ENCODE results near the gene CPA1. TPM values are rescaled to one million over a fixed set of nuclear protein-coding genes. Genes with fewer than 3 reads are reported as not detected.
A peak's percentile ranks its signal among the peaks of the same experiment; 100 is the strongest.

Gene CPA1
- total RNA-seq, 1 donor from 2014 or later = 0.41 TPM

GRCh38 chr7:130345725-130346124 is 34.6 kb upstream of the CPA1 start:
- DNase-seq (ENCODE audit: extremely low spot score, unreplicated experiment) = no peak
- Mint-ChIP-seq H3K4me1 (ENCODE audit: unreplicated experiment) (peaks cover 34% of the 10 kb centered on the region), H3K27me3 (no peaks in the 10 kb centered on the region), H3K36me3 (no peaks in the 10 kb centered on the region), H3K4me3 (peak overlapping the region; percentile 1), H3K9me3 (no peaks in the 10 kb centered on the region), H3K27ac (peak overlapping the region; percentile 49)
- TF ChIP-seq CTCF (conservative IDR thresholded peaks at IDR 0.05) = no peak

- no peak for TF ChIP-seq CTCF (conservative IDR thresholded peaks at IDR 0.05)
- Mint-ChIP-seq H3K27ac (no peak overlapping the region), H3K27me3 (no peaks in the 10 kb centered on the region), H3K4me3 (no peak overlapping the region), H3K9me3 (no peaks in the 10 kb centered on the region), H3K36me3 (no peaks in the 10 kb centered on the region), H3K4me1 (ENCODE audit: unreplicated experiment) (peaks cover 40% of the 10 kb centered on the region)
- DNase-seq (ENCODE audit: extremely low spot score, unreplicated experiment) = no peak
These were observed 34.0 kb upstream of the CPA1 start for GRCh38 chr7:130346177-130346905.

DNA sequence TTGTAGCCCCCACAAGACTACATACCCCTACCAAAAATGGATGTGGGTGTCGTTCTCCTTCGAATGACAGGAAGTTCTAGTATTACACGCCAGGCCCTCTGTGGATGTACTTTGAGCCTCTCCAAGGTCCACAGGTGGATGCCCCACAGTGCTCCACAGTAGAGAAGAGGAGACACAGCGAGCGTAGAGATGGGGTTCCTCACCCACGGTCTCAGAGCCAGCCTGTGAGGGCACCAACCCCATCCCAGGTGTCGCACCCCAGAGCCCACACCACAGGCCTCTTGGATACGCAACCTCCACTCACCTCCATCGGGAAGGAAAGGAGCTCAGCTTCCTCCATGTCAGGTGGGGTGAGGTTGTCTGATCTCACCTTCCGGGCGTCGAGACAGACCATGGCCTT is 33.4 kb upstream of the CPA1 start:
- H3K4me1 Mint-ChIP-seq (ENCODE audit: unreplicated experiment) = peaks cover 46% of the 10 kb centered on the region

DNA sequence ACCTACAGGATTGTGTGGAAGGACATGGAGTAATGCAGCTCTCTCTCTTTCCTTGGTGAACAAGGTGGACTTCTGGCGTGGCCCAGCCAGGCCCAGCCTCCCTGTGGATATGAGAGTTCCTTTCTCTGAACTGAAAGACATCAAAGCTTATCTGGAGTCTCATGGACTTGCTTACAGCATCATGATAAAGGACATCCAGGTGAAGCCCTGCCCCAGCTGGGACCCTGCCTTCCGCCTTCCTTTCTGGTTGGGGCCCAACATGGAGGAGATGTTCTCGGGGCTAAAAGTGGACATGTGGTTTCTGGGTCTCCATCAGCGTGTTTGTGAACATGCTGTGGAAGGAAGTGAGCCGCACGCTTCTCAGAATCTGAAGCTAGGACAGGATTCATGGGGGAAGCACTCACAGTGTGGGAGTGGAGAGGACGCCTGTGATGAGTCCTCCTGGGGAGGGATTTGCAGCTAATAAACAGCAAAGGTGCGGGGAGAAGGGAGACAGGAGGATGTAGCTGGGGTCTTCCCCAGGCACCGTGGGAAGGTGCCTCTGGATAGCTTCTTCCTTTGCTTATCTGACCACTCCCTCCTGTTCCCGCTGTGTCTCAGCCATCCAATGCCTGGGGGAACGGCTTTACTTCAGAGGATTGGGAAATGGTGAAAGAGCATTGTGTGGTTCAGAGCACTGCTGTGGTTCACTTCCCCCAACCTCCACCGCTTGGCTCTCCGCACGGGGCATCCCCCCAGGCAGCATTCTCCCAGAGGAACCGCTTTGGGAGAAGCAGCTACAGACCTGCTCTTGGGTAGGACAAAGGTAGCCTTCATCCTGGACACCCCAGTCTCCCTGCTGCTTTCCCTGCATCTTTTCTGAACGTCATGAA is 30.1 kb upstream of the CPA1 start:
- Mint-ChIP-seq H3K27ac (peak overlapping the region; percentile 80), H3K36me3 (no peaks in the 10 kb centered on the region), H3K4me1 (ENCODE audit: unreplicated experiment) (peaks cover 61% of the 10 kb centered on the region), H3K4me3 (peak overlapping the region; percentile 57), H3K9me3 (no peaks in the 10 kb centered on the region), H3K27me3 (no peaks in the 10 kb centered on the region)
- no peak for DNase-seq (ENCODE audit: extremely low spot score, unreplicated experiment)
- no peak for TF ChIP-seq CTCF (conservative IDR thresholded peaks at IDR 0.05)

More for the DNA sequence above, 33.4 kb upstream of the CPA1 start:
- Mint-ChIP-seq H3K27me3 (no peaks in the 10 kb centered on the region), H3K9me3 (no peaks in the 10 kb centered on the region), H3K27ac (no peak overlapping the region), H3K4me3 (no peak overlapping the region), H3K36me3 (no peaks in the 10 kb centered on the region)
- DNase-seq (ENCODE audit: extremely low spot score, unreplicated experiment) = no peak
- TF ChIP-seq CTCF (conservative IDR thresholded peaks at IDR 0.05) = no peak

- Mint-ChIP-seq H3K4me3 (peak overlapping the region; percentile 65), H3K4me1 (ENCODE audit: unreplicated experiment) (peaks cover 56% of the 10 kb centered on the region), H3K27ac (peak overlapping the region; percentile 80), H3K27me3 (no peaks in the 10 kb centered on the region), H3K9me3 (no peaks in the 10 kb centered on the region), H3K36me3 (no peaks in the 10 kb centered on the region)
- DNase-seq (ENCODE audit: extremely low spot score, unreplicated experiment) = no peak
- no peak for TF ChIP-seq CTCF (conservative IDR thresholded peaks at IDR 0.05)
These were observed 29.1 kb upstream of the CPA1 start for GRCh38 chr7:130350945-130351790.

All from type B pancreatic cell (in vitro differentiated cells).